Brain microvascular endothelial cell (primary cell): ENCODE measurements around the gene PCGF3.

ENCODE experiments used
- DNase-seq: peaks from one replicate; pipeline ENCODE4 v3.0.0-alpha.2; 2020
- H3K27ac ChIP-seq: fragments of 250-450 bp; sonication (Bioruptor Pico); 2 replicates; pipeline ENCODE4 v1.5.1; 2020; ENCODE audit warnings: mild to moderate bottlenecking, moderate library complexity
- H3K27me3 ChIP-seq: fragments of 250-450 bp; sonication (Bioruptor Pico); replicated peaks from 2 replicates; pipeline ENCODE4 v1.5.1; 2020; ENCODE audit warnings: mild to moderate bottlenecking
- H3K36me3 ChIP-seq: fragments of 250-450 bp; sonication (Bioruptor Pico); replicated peaks from 2 replicates; pipeline ENCODE4 v1.5.1; 2020; ENCODE audit warnings: mild to moderate bottlenecking
- H3K4me3 ChIP-seq: 2 replicates; pipeline ENCODE4 v1.5.1; 2011; ENCODE audit warnings: low read depth, mild to moderate bottlenecking, control low read depth, low read length, moderate library complexity
- in situ Hi-C: cut with HindIII; loops from 2 replicates; pipeline ENCODE4 v1.10.0; 2017; ENCODE audit warnings: low sequenced_read_pairs, low pct_ligation_motif_present
- TF ChIP-seq, protein P1 (sequence below): IDR thresholded peaks from 2 replicates; pipeline ENCODE4 v1.5.1; 2011; ENCODE audit warnings: low read depth, mild to moderate bottlenecking, moderate library complexity, low read length, control low read depth, inconsistent platforms; ENCODE audit errors: missing control alignments

PCGF3 gene

DNA sequence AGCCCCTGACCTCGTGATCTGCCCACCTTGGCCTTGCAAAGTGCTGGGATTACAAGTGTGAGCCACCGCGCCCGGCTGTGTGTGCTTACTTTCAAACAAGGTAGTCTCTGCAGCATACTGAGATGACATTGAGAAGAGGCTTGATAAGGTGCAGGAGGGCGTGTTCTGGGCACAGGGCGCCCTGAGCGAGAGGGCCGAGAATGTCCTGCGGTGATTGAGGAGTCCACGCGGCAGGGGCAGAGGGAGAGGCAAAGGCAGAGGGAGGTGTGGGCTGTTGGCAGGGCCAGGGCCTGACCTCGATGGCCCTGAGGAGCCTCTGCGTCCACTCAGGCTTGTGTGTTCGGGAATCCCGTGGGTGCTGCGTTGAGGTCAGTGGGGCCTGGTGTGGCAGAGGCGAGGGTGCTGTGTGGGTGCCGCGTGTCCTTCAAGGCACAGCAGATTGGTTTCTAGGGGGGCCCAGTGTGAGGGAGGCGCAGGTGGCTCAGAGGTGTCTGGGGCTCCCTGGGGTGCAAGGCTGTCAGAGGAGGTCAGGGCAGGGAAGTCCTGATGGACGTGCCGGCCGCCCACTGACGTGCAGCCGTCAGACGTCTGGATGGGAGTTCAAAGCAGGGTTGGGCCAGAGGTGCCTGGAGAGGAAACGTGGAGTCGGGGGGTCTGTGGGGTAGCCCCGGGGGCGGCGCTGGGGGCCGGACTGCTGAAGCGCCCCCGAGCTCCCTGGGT lies 12.1 kb downstream of the PCGF3 start:
- in situ Hi-C loops: no loop called here
- no peaks in the 10 kb centered on the region for H3K27me3 ChIP-seq
- H3K27ac ChIP-seq: no peak overlapping the region
- TF ChIP-seq, protein P1, sequence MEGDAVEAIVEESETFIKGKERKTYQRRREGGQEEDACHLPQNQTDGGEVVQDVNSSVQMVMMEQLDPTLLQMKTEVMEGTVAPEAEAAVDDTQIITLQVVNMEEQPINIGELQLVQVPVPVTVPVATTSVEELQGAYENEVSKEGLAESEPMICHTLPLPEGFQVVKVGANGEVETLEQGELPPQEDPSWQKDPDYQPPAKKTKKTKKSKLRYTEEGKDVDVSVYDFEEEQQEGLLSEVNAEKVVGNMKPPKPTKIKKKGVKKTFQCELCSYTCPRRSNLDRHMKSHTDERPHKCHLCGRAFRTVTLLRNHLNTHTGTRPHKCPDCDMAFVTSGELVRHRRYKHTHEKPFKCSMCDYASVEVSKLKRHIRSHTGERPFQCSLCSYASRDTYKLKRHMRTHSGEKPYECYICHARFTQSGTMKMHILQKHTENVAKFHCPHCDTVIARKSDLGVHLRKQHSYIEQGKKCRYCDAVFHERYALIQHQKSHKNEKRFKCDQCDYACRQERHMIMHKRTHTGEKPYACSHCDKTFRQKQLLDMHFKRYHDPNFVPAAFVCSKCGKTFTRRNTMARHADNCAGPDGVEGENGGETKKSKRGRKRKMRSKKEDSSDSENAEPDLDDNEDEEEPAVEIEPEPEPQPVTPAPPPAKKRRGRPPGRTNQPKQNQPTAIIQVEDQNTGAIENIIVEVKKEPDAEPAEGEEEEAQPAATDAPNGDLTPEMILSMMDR: no peak
- DNase-seq: no peak
- no peak overlapping the region for H3K4me3 ChIP-seq
- peaks cover 6% of the 10 kb centered on the region for H3K36me3 ChIP-seq

DNA sequence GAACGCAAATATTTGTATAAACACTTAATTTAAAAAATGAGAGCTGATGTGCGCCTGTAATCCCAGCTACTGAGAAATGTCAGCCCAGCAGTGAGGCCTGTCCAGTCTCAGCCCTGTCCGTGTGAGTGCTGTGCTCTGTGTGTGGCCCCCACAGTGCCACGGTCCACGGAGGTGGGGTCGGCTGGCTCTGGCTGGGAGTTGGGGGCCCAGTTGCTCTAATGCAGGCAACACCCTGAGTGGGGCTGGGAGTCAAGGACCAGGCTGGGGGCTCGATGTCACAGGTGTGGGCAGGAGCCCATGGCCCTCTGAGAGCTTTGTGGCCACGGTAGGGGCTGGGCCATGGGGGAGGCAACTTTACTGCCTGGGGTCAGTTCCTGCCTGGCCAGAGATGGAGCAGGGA lies 12.8 kb downstream of the PCGF3 start:
- TF ChIP-seq, protein P1: no peak
- Histone ChIP-seq H3K27me3 (no peaks in the 10 kb centered on the region), H3K36me3 (peaks cover 12% of the 10 kb centered on the region), H3K4me3 (no peak overlapping the region), H3K27ac (no peak overlapping the region)
- in situ Hi-C loops: no loop called here
- DNase-seq: no peak

GRCh38 chr4:720111-720860 lies 14.7 kb downstream of the PCGF3 start:
- TF ChIP-seq, protein P1: no peak
- no peak overlapping the region for H3K27ac ChIP-seq
- in situ Hi-C loops: no loop called here
- no peak overlapping the region for H3K4me3 ChIP-seq
- no peaks in the 10 kb centered on the region for H3K27me3 ChIP-seq
- H3K36me3 ChIP-seq: peaks cover 7% of the 10 kb centered on the region
- DNase-seq: no peak

DNA sequence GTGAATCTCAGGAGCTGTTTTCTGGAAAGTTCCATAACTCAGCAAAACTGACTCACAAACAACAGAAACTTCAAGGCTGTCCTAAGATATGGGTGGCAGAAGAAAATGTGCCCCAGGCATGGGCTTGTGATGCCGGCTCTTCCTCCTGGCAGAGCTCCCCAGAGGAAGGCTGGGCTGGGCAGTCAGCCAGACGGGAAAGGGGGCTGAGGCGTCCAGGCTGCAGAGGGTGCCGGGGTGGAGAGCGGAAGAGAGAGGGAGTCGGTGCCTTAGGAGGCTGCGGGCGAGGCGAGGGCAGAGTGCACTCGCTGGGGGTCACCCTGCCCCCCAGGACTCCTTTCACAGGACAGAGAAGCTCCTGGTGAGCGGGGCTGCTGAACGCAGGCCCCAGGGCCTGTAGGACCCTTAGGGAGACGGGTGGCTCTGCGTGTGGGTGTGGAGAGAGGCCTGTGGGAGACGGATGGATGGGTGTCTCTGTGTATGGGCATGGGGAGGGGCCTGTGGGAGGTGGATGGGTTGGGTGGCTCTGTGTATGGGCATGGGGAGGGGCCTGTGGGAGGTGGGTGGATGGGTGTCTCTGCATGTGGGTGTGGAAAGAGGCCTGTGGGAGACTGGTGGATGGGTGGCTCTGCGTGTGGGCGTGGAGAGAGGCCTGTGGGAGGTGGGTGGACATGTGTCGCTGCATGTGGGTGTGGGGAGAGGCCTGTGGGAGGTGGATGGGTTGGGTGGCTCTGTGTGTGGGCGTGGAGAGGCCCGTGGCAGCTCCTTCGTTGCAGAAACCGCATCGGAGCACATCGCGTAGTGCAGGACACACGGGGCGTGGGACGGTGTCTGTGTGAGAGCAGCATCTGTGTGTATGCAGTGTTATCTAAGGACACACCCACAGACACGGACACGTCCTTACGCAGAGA lies 15.9 kb downstream of the PCGF3 start:
- Histone ChIP-seq H3K27me3 (no peaks in the 10 kb centered on the region), H3K36me3 (peaks cover 7% of the 10 kb centered on the region), H3K4me3 (no peak overlapping the region), H3K27ac (no peak overlapping the region)
- TF ChIP-seq, protein P1: no peak
- in situ Hi-C loops: no loop called here
- no peak for DNase-seq

DNA sequence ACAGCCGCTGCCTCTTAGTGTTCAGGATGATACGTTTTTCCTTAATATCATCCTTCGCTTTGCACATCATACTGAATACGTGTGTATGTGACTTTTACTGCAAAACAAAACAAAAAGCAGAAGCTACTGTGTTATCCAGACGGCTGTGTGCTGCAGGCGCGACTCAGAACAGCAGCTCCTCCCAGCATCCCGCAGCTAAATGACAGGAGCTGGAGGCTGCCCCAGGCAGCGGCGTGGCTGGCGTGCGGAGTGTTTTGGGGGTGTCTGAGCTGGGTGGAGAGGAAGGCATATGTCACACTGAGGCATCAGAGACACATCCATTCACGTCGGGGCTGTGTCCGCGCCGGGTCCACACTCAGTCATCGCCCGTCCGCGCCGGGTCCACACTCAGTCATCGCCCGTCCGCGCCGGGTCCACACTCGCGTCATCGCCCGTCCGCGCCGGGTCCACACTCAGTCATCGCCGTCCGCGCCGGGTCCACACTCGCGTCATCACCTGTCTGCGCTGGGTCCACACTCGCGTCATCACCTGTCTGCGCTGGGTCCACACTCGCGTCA lies 16.6 kb downstream of the PCGF3 start:
- TF ChIP-seq, protein P1: no peak
- no peak overlapping the region for H3K27ac ChIP-seq

More for the DNA sequence above, 16.6 kb downstream of the PCGF3 start:
- no peaks in the 10 kb centered on the region for H3K27me3 ChIP-seq
- no peak overlapping the region for H3K4me3 ChIP-seq
- no peak for DNase-seq
- in situ Hi-C loops: no loop called here
- peaks cover 7% of the 10 kb centered on the region for H3K36me3 ChIP-seq
